HG03064 (cell line): ENCODE data around the gene VTN.

Experiments used
- ATAC-seq: cut with Tn5 transposase; IDR thresholded peaks from one replicate; pipeline ENCODE4 v1.9.1; 2021; ENCODE audit warnings: low read depth; ENCODE audit not compliant: unreplicated experiment

Gene VTN

GRCh38 chr17:28325211-28325610, 44.9 kb downstream of the VTN start:
- ATAC-seq: no peak

GRCh38 chr17:28324781-28325180, 45.3 kb downstream of the VTN start:
- no peak for ATAC-seq

- no peak for ATAC-seq
These were observed 45.8 kb downstream of the VTN start for GRCh38 chr17:28324267-28324745.

GRCh38 chr17:28320215-28321061, 49.7 kb downstream of the VTN start:
- ATAC-seq: no peak

DNA sequence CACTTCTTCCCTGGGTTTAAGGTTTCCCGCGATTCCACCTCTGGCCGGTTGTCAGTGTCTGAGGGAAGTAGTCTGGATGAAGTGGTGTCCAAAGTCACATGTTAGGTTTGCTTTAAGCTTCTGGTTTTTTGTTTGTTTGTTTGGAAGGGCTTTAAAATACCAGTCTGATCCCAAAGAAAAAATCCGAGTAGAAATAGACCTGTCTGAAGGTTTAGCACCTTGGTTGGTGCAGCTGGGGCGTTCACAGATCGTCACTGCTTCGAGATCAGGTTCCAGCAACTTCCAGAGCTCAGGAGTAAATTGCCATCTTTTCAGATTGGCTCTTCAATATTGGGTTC, 50.5 kb downstream of the VTN start:
- no peak for ATAC-seq

DNA sequence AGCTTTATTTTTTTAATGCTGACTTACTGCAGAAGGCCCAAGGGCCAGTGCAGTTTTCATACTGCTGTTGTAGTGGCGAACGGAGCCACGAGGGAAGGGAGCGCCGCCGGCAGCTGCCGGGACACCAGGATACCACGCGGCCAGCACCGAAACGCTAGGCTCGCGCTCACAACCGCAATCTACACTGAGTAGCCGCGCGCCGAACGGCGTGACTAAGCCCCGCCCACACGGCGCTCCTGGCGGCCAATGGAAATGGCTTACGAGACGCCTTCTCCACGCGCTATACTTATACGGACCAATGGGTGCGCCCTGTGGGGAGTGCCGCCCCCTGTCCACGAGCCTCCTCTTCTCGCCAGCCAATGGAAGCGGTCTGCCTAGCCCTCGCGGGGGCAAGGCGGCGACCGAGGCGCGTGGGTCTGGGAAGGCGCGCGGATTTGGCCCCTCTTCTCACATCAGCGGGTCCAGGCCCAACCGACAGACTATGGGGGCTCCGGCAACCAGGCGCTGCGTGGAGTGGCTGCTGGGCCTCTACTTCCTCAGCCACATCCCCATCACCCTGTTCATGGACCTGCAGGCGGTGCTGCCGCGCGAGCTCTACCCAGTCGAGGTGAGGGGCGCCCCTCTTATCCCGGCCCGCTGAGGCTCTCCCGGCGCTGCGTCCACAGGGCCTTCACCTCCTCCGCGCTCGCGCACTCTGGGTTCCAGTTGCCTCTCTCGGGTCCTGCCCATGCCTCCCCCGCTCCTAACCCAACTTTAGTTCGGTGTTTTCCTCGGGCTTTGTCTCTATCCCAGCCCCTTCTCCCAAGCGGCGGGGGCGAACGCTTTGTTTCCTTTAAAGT, 51.1 kb downstream of the VTN start, which contains the start of gene TMEM97:
Gene TMEM97, plus strand, starts transcription at position 442 of the 839 bp plus-strand sequence. Its CDS starts 40 bp downstream, at position 482.
- peak; percentile 83 for ATAC-seq

- ATAC-seq: peak; percentile 6
These were observed 51.9 kb downstream of the VTN start for GRCh38 chr17:28317966-28318758.
